Measurements from ENCODE around the gene C2orf76. TPM values are rescaled to one million over a fixed set of nuclear protein-coding genes. Genes with fewer than 3 reads are reported as not detected.

The C2orf76 gene
- total RNA-seq, 1 donor from 2014 or later, result 11.0 TPM

GRCh38 chr2:119265693-119266066 is 101.0 kb downstream of the C2orf76 start:
- TF ChIP-seq CTCF (IDR thresholded peaks at IDR 0.05), result no peak
- H3K27me3 Mint-ChIP-seq (ENCODE audit: low read depth), result no peaks in the 10 kb centered on the region
- DNase-seq (ENCODE audit: low spot score), result no peak
- peaks cover 16% of the 10 kb centered on the region for H3K4me1 Mint-ChIP-seq (ENCODE audit: low read depth)
- no peak overlapping the region for H3K4me3 Mint-ChIP-seq (ENCODE audit: unreplicated experiment)
- peaks cover 14% of the 10 kb centered on the region for H3K36me3 Mint-ChIP-seq (ENCODE audit: low read depth)
- no peak overlapping the region for H3K27ac Mint-ChIP-seq (ENCODE audit: unreplicated experiment)
- H3K9me3 Mint-ChIP-seq (ENCODE audit: low read depth), result peaks cover 5% of the 10 kb centered on the region

GRCh38 chr2:119264781-119265692 is 101.6 kb downstream of the C2orf76 start:
- Mint-ChIP-seq H3K9me3 (ENCODE audit: low read depth) (peaks cover 4% of the 10 kb centered on the region), H3K27me3 (ENCODE audit: low read depth) (no peaks in the 10 kb centered on the region), H3K4me1 (ENCODE audit: low read depth) (peaks cover 22% of the 10 kb centered on the region), H3K27ac (ENCODE audit: unreplicated experiment) (no peak overlapping the region), H3K36me3 (ENCODE audit: low read depth) (peaks cover 14% of the 10 kb centered on the region), H3K4me3 (ENCODE audit: unreplicated experiment) (no peak overlapping the region)
- TF ChIP-seq CTCF (IDR thresholded peaks at IDR 0.05), result peak; percentile 89
- no peak for DNase-seq (ENCODE audit: low spot score)

- no peak for TF ChIP-seq CTCF (IDR thresholded peaks at IDR 0.05)
- H3K4me3 Mint-ChIP-seq (ENCODE audit: unreplicated experiment), result no peak overlapping the region
- no peak for DNase-seq (ENCODE audit: low spot score)
- no peaks in the 10 kb centered on the region for H3K27me3 Mint-ChIP-seq (ENCODE audit: low read depth)
- no peak overlapping the region for H3K27ac Mint-ChIP-seq (ENCODE audit: unreplicated experiment)
- H3K36me3 Mint-ChIP-seq (ENCODE audit: low read depth), result peaks cover 10% of the 10 kb centered on the region
- H3K9me3 Mint-ChIP-seq (ENCODE audit: low read depth), result no peaks in the 10 kb centered on the region
- peaks cover 35% of the 10 kb centered on the region for H3K4me1 Mint-ChIP-seq (ENCODE audit: low read depth)
Observed at GRCh38 chr2:119263656-119264055, 103.0 kb downstream of the C2orf76 start.

GRCh38 chr2:119263025-119263424 is 103.6 kb downstream of the C2orf76 start:
- Mint-ChIP-seq H3K4me1 (ENCODE audit: low read depth) (peaks cover 35% of the 10 kb centered on the region), H3K27ac (ENCODE audit: unreplicated experiment) (no peak overlapping the region), H3K36me3 (ENCODE audit: low read depth) (peaks cover 10% of the 10 kb centered on the region), H3K27me3 (ENCODE audit: low read depth) (no peaks in the 10 kb centered on the region), H3K4me3 (ENCODE audit: unreplicated experiment) (no peak overlapping the region), H3K9me3 (ENCODE audit: low read depth) (no peaks in the 10 kb centered on the region)
- DNase-seq (ENCODE audit: low spot score), result no peak
- no peak for TF ChIP-seq CTCF (IDR thresholded peaks at IDR 0.05)

- H3K27ac Mint-ChIP-seq (ENCODE audit: unreplicated experiment), result peak overlapping the region; percentile 67
Observed at GRCh38 chr2:119261493-119262225, 105.0 kb downstream of the C2orf76 start.

More at GRCh38 chr2:119261493-119262225, 105.0 kb downstream of the C2orf76 start:
- Mint-ChIP-seq H3K4me3 (ENCODE audit: unreplicated experiment) (no peak overlapping the region), H3K4me1 (ENCODE audit: low read depth) (peaks cover 32% of the 10 kb centered on the region), H3K9me3 (ENCODE audit: low read depth) (no peaks in the 10 kb centered on the region), H3K27me3 (ENCODE audit: low read depth) (no peaks in the 10 kb centered on the region), H3K36me3 (ENCODE audit: low read depth) (peaks cover 10% of the 10 kb centered on the region)
- DNase-seq (ENCODE audit: low spot score), result no peak
- no peak for TF ChIP-seq CTCF (IDR thresholded peaks at IDR 0.05)
